Fibroblast of villous mesenchyme (primary cell): ENCODE data around the gene MACROD2. TPM values are rescaled to one million over a fixed set of nuclear protein-coding genes. Genes with fewer than 3 reads are reported as not detected.

Source experiments
- DNase-seq: peaks from one replicate; pipeline ENCODE4 v3.0.0-alpha.2; 2010; ENCODE audit warnings: low read depth
- H3K4me3 ChIP-seq: 2 replicates; pipeline ENCODE4 v1.5.1; 2011; ENCODE audit warnings: low read depth, mild to moderate bottlenecking, low read length
- CTCF ChIP-seq: IDR thresholded peaks from 2 replicates; pipeline ENCODE4 v1.5.1; 2012; ENCODE audit warnings: low read depth, mild to moderate bottlenecking, low read length; ENCODE audit not compliant: insufficient read depth
- small RNA-seq: library from RNA; depleted of rRNA; stranded (forward); fragments of <200 nt; gene quantifications from one replicate; pipeline ENCODE3, GENCODE V24; 2012
- total RNA-seq: library from RNA; depleted of rRNA; stranded (reverse); fragments of >200 nt; gene quantifications from 2 replicates; pipeline ENCODE4 v1.2.3, GENCODE V29; 2012

MACROD2 gene
- total RNA-seq, 1 donor: 1.7 TPM

- no peak overlapping the region for H3K4me3 ChIP-seq
- DNase-seq: no peak
- TF ChIP-seq CTCF: no peak
These were observed 2099.9 kb downstream of the MACROD2 start for GRCh38 chr20:16095226-16095625.

GRCh38 chr20:16096756-16097326 lies 2101.5 kb downstream of the MACROD2 start:
- no peak for DNase-seq
- no peak for TF ChIP-seq CTCF
- H3K4me3 ChIP-seq: no peak overlapping the region

GRCh38 chr20:16097788-16098187 lies 2102.5 kb downstream of the MACROD2 start:
- no peak for DNase-seq
- TF ChIP-seq CTCF: no peak
- H3K4me3 ChIP-seq: no peak overlapping the region

GRCh38 chr20:16098890-16099639 lies 2103.7 kb downstream of the MACROD2 start:
- peak; percentile 7 for DNase-seq
- no peak overlapping the region for H3K4me3 ChIP-seq
- TF ChIP-seq CTCF: no peak

- TF ChIP-seq CTCF: no peak
- no peak overlapping the region for H3K4me3 ChIP-seq
- DNase-seq: no peak
These were observed 2104.8 kb downstream of the MACROD2 start for GRCh38 chr20:16100111-16100510.

GRCh38 chr20:16100767-16101166 lies 2105.5 kb downstream of the MACROD2 start:
- no peak overlapping the region for H3K4me3 ChIP-seq
- DNase-seq: no peak
- TF ChIP-seq CTCF: no peak

Small RNA genes lying within 50 kb of the gene (small RNA-seq; reads per million reads assigned to genes)
- gene RN7SL864P: not detected
- gene RNA5SP475: not detected
- gene RNU6-1159P: not detected
- gene RNU6-115P: not detected
- 0.28 reads per million for gene RNU6-228P
- gene RNU6-278P: not detected
- gene RPS3P1: not detected

Other genes starting within 250 kb of the MACROD2 start
- gene ESF1, start 210.6 kb upstream of the MACROD2 start, total RNA-seq: 7.4 and 13.8 TPM in 2 replicates
- gene NDUFAF5, start 210.5 kb upstream of the MACROD2 start, total RNA-seq: 16.0 and 22.9 TPM in 2 replicates
- gene SEL1L2, start 4.9 kb upstream of the MACROD2 start, total RNA-seq: not detected in 2 replicates